Esophagus squamous epithelium (tissue), 4 donors: ENCODE data around the gene RAPGEF1.

Source experiments
- POLR2A ChIP-seq, 4 donors: fragments of 450-650 bp; IDR thresholded peaks; one replicate each; pipeline ENCODE4 v1.6.1; 2017; ENCODE audit warnings: antibody characterized with exemption in 4 of 4, mild to moderate bottlenecking in 4 of 4, moderate library complexity in 3 of 4
- TF ChIP-seq, protein P1 (sequence below), 6 experiments: fragments of 450-650 bp in 4 of 6; fragments of 200-600 bp in 2 of 6; sonication (generic) in 2 of 6; IDR thresholded peaks; one replicate each; pipeline ENCODE4 v1.5.1; 2016 to 2019; ENCODE audit warnings: antibody characterized with exemption in 6 of 6, mild to moderate bottlenecking in 4 of 6, moderate library complexity in 4 of 6

GRCh38 chr9:131781069-131781468, 41.2 kb upstream of the RAPGEF1 start:
- TF ChIP-seq, protein P1, sequence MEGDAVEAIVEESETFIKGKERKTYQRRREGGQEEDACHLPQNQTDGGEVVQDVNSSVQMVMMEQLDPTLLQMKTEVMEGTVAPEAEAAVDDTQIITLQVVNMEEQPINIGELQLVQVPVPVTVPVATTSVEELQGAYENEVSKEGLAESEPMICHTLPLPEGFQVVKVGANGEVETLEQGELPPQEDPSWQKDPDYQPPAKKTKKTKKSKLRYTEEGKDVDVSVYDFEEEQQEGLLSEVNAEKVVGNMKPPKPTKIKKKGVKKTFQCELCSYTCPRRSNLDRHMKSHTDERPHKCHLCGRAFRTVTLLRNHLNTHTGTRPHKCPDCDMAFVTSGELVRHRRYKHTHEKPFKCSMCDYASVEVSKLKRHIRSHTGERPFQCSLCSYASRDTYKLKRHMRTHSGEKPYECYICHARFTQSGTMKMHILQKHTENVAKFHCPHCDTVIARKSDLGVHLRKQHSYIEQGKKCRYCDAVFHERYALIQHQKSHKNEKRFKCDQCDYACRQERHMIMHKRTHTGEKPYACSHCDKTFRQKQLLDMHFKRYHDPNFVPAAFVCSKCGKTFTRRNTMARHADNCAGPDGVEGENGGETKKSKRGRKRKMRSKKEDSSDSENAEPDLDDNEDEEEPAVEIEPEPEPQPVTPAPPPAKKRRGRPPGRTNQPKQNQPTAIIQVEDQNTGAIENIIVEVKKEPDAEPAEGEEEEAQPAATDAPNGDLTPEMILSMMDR (IDR thresholded peaks at IDR 0.05) = no peak
- no peak for TF ChIP-seq POLR2A (IDR thresholded peaks at IDR 0.05)
